ENCODE data around the gene RIN3. TPM values are rescaled to one million over a fixed set of nuclear protein-coding genes. Genes with fewer than 3 reads are reported as not detected.

The RIN3 gene
- total RNA-seq, 3 donors from 2014 or later (not counting 1 experiment from before 2014, with no cell fraction given): 248 to 289 (median 282) TPM

- ATAC-seq (no peak), DNase-seq (peak in 1 of 2 donors; percentile 36)
- Histone ChIP-seq H3K4me3 (ENCODE audit: low read length) (peak overlapping the region; percentile 7), H3K4me1 (ENCODE audit: control insufficient read depth, insufficient read depth, low read length) (peaks cover 56% of the 10 kb centered on the region), H3K27ac (ENCODE audit: low read length) (peak overlapping the region; percentile 99), H3K27me3 (ENCODE audit: control insufficient read depth, insufficient read depth, low read length) (no peaks in the 10 kb centered on the region), H3K9me3 (ENCODE audit: control insufficient read depth, insufficient read depth, low read length) (no peaks in the 10 kb centered on the region), H3K36me3 (ENCODE audit: control insufficient read depth, insufficient read depth, low read length) (peaks cover 21% of the 10 kb centered on the region)
- no peak for TF ChIP-seq CTCF (IDR thresholded peaks at IDR 0.05)
- peaks cover 60 to 65% of the 10 kb centered on the region in 2 donors for H3K4me1 Mint-ChIP-seq
- peaks cover 7% of the 10 kb centered on the region for H3K36me3 Mint-ChIP-seq
- H3K4me3 Mint-ChIP-seq: peak overlapping the region; percentile 87
- peak overlapping the region; percentile 97 to 100 for H3K27ac Mint-ChIP-seq
- H3K9me3 Mint-ChIP-seq: no peaks in the 10 kb centered on the region
- WGBS (ENCODE audit: insufficient coverage): 43% methylated on average over 5 of the region's 5 CpGs
- intact Hi-C loops (cut with micrococcal nuclease): no loop called here
- no peaks in the 10 kb centered on the region for H3K27me3 Mint-ChIP-seq (ENCODE audit: low read depth in 2 of 2)
Observed at GRCh38 chr14:92616178-92616577, 102.6 kb downstream of the RIN3 start.

GRCh38 chr14:92617581-92617980 lies 104.0 kb downstream of the RIN3 start:
- Histone ChIP-seq H3K27me3 (ENCODE audit: control insufficient read depth, insufficient read depth, low read length) (no peaks in the 10 kb centered on the region), H3K36me3 (ENCODE audit: control insufficient read depth, insufficient read depth, low read length) (peaks cover 18% of the 10 kb centered on the region), H3K4me3 (ENCODE audit: low read length) (no peak overlapping the region), H3K9me3 (ENCODE audit: control insufficient read depth, insufficient read depth, low read length) (peaks cover 9% of the 10 kb centered on the region), H3K4me1 (ENCODE audit: control insufficient read depth, insufficient read depth, low read length) (peaks cover 47% of the 10 kb centered on the region), H3K27ac (ENCODE audit: low read length) (peak overlapping the region; percentile 70)
- peak overlapping the region; percentile 97 to 100 for H3K27ac Mint-ChIP-seq
- H3K4me1 Mint-ChIP-seq: peaks cover 46 to 52% of the 10 kb centered on the region in 2 donors
- intact Hi-C loops (cut with micrococcal nuclease): no loop called here
- H3K4me3 Mint-ChIP-seq: no peak overlapping the region
- peaks cover 15% of the 10 kb centered on the region for H3K36me3 Mint-ChIP-seq
- H3K9me3 Mint-ChIP-seq: peaks cover 0 to 3% of the 10 kb centered on the region in 2 donors
- TF ChIP-seq CTCF (IDR thresholded peaks at IDR 0.05): no peak
- H3K27me3 Mint-ChIP-seq (ENCODE audit: low read depth in 2 of 2): no peaks in the 10 kb centered on the region
- ATAC-seq (no peak), DNase-seq (no peak)

GRCh38 chr14:92619671-92620456 lies 106.3 kb downstream of the RIN3 start:
- H3K36me3 ChIP-seq (ENCODE audit: control insufficient read depth, insufficient read depth, low read length): peaks cover 32% of the 10 kb centered on the region
- Mint-ChIP-seq H3K4me3 (no peak overlapping the region), H3K27me3 (ENCODE audit: low read depth in 2 of 2) (no peaks in the 10 kb centered on the region), H3K27ac (peak overlapping the region in 1 of 2 donors; percentile 68), H3K36me3 (peaks cover 17% of the 10 kb centered on the region), H3K4me1 (peaks cover 37 to 40% of the 10 kb centered on the region in 2 donors), H3K9me3 (peaks cover 0 to 5% of the 10 kb centered on the region in 2 donors)
- TF ChIP-seq CTCF (IDR thresholded peaks at IDR 0.05): no peak
- H3K27me3 ChIP-seq (ENCODE audit: control insufficient read depth, insufficient read depth, low read length): no peaks in the 10 kb centered on the region
- peaks cover 24% of the 10 kb centered on the region for H3K4me1 ChIP-seq (ENCODE audit: control insufficient read depth, insufficient read depth, low read length)
- no peak for DNase-seq
- intact Hi-C loops (cut with micrococcal nuclease): no loop called here
- H3K27ac ChIP-seq (ENCODE audit: low read length): no peak overlapping the region
- H3K4me3 ChIP-seq (ENCODE audit: low read length): no peak overlapping the region
- no peak for ATAC-seq
- WGBS (ENCODE audit: insufficient coverage): 94% methylated on average over 9 of the region's 11 CpGs
- H3K9me3 ChIP-seq (ENCODE audit: control insufficient read depth, insufficient read depth, low read length): peaks cover 10% of the 10 kb centered on the region
